HG02981 (cell line): ENCODE results near the gene SLC25A53.
A peak's percentile ranks its signal among the peaks of the same experiment; 100 is the strongest.

Source experiments
- ATAC-seq: cut with Tn5 transposase; IDR thresholded peaks from one replicate; pipeline ENCODE4 v1.9.1; 2021; ENCODE audit warnings: mild to moderate bottlenecking, moderate library complexity; ENCODE audit not compliant: unreplicated experiment

SLC25A53 gene

GRCh38 chrX:104156630-104157529, at the start of gene SLC25A53:
TSS of gene SLC25A53 (minus strand) at chrX:104157009. CDS start at chrX:104105257, 51,752 bp downstream.
- peak; percentile 94 for ATAC-seq

- no peak for ATAC-seq
Observed at GRCh38 chrX:104205548-104205947, 48.7 kb upstream of the SLC25A53 start.

- ATAC-seq: no peak
Observed at GRCh38 chrX:104195489-104196084, 38.8 kb upstream of the SLC25A53 start.

- no peak for ATAC-seq
Observed at GRCh38 chrX:104195013-104195412, 38.2 kb upstream of the SLC25A53 start.

- ATAC-seq: no peak
Observed at GRCh38 chrX:104193485-104193884, 36.7 kb upstream of the SLC25A53 start.

- no peak for ATAC-seq
Observed at GRCh38 chrX:104189837-104190236, 33.0 kb upstream of the SLC25A53 start.

GRCh38 chrX:104187931-104188330, 31.1 kb upstream of the SLC25A53 start:
- ATAC-seq: no peak

- ATAC-seq: no peak
Observed at GRCh38 chrX:104183685-104184084, 26.9 kb upstream of the SLC25A53 start.

GRCh38 chrX:104173841-104174240, 17.0 kb upstream of the SLC25A53 start:
- ATAC-seq: no peak

GRCh38 chrX:104172788-104173187, 16.0 kb upstream of the SLC25A53 start:
- ATAC-seq: no peak

- no peak for ATAC-seq
Observed at GRCh38 chrX:104172121-104172520, 15.3 kb upstream of the SLC25A53 start.

GRCh38 chrX:104168127-104168526, 11.3 kb upstream of the SLC25A53 start:
- no peak for ATAC-seq

GRCh38 chrX:104166735-104167436, 10.1 kb upstream of the SLC25A53 start:
- no peak for ATAC-seq

GRCh38 chrX:104165894-104166734, 9.3 kb upstream of the SLC25A53 start, which contains the start of gene FAM199X:
TSS of gene FAM199X (plus strand) at chrX:104166453. CDS start at chrX:104166786, 333 bp downstream.
- peak; percentile 95 for ATAC-seq

GRCh38 chrX:104151037-104151436, 5.8 kb downstream of the SLC25A53 start:
- ATAC-seq: no peak

GRCh38 chrX:104141087-104141760, 15.6 kb downstream of the SLC25A53 start:
- ATAC-seq: no peak

GRCh38 chrX:104137496-104137895, 19.3 kb downstream of the SLC25A53 start:
- no peak for ATAC-seq

- ATAC-seq: peak; percentile 79
Observed at GRCh38 chrX:104136241-104137019, 20.4 kb downstream of the SLC25A53 start.

GRCh38 chrX:104135677-104136076, 21.1 kb downstream of the SLC25A53 start:
- no peak for ATAC-seq
